ENCODE data around the gene COLQ.

The COLQ gene

GRCh38 chr3:15513116-15513515 lies 8.4 kb downstream of the COLQ start:
- no peak for TF ChIP-seq CTCF (IDR thresholded peaks at IDR 0.05; ENCODE audit: low read depth, low read length)
- no peak for DNase-seq (ENCODE audit: extremely low read depth, low read depth)

- no peak for DNase-seq (ENCODE audit: extremely low read depth, low read depth)
- no peak for TF ChIP-seq CTCF (IDR thresholded peaks at IDR 0.05; ENCODE audit: low read depth, low read length)
These were observed 9.3 kb downstream of the COLQ start for GRCh38 chr3:15512166-15512565.

GRCh38 chr3:15511156-15511555 lies 10.3 kb downstream of the COLQ start:
- DNase-seq (ENCODE audit: extremely low read depth, low read depth), result no peak
- TF ChIP-seq CTCF (IDR thresholded peaks at IDR 0.05; ENCODE audit: low read depth, low read length), result no peak

- TF ChIP-seq CTCF (IDR thresholded peaks at IDR 0.05; ENCODE audit: low read depth, low read length), result no peak
- DNase-seq (ENCODE audit: extremely low read depth, low read depth), result no peak
These were observed 11.0 kb downstream of the COLQ start for GRCh38 chr3:15510493-15510892.

- TF ChIP-seq CTCF (IDR thresholded peaks at IDR 0.05; ENCODE audit: low read depth, low read length), result no peak
- no peak for DNase-seq (ENCODE audit: extremely low read depth, low read depth)
These were observed 14.9 kb downstream of the COLQ start for GRCh38 chr3:15506571-15506970.

GRCh38 chr3:15505479-15506165 lies 15.9 kb downstream of the COLQ start:
- TF ChIP-seq CTCF (IDR thresholded peaks at IDR 0.05; ENCODE audit: low read depth, low read length), result no peak
- no peak for DNase-seq (ENCODE audit: extremely low read depth, low read depth)

GRCh38 chr3:15502616-15503015 lies 18.9 kb downstream of the COLQ start:
- TF ChIP-seq CTCF (IDR thresholded peaks at IDR 0.05; ENCODE audit: low read depth, low read length), result no peak
- no peak for DNase-seq (ENCODE audit: extremely low read depth, low read depth)
